Adrenal gland (tissue), 12 donors: ENCODE results near the gene ELOB. TPM values are rescaled to one million over a fixed set of nuclear protein-coding genes. Genes with fewer than 3 reads are reported as not detected.
A peak's percentile ranks its signal among the peaks of the same experiment; 100 is the strongest.

ENCODE experiments used
- DNase-seq, 7 donors: peaks; one replicate each; pipeline ENCODE4 v3.0.0-alpha.2; 2019 to 2020
- H3K27ac ChIP-seq, 5 donors: fragments of 200-600 bp; sonication (generic) in 4 of 5; 1 replicate in 3 of 5; 2 replicates in 2 of 5; pipeline versions ENCODE4 v1.5.1 to v1.8.0; 2016 to 2020; ENCODE audit warnings: mild to moderate bottlenecking in 1 of 5
- H3K27me3 ChIP-seq: fragments of 200-600 bp; 2 replicates; pipeline ENCODE4 v1.8.0; 2021
- H3K36me3 ChIP-seq, 2 donors: fragments of 200-600 bp; replicated peaks in 1 of 2; 1 replicate in 1 of 2; 2 replicates in 1 of 2; pipeline versions ENCODE4 v1.5.1 to v1.8.0; 2018 to 2022
- H3K4me1 ChIP-seq, 2 donors: fragments of 200-600 bp; replicated peaks in 1 of 2; 1 replicate in 1 of 2; 2 replicates in 1 of 2; pipeline versions ENCODE4 v1.5.1 to v1.8.0; 2018 to 2021
- H3K4me3 ChIP-seq, 4 donors: fragments of 200-600 bp; sonication (generic) in 3 of 4; one replicate each; pipeline ENCODE4 v1.5.1; 2016 to 2018
- H3K9me3 ChIP-seq, 3 donors: fragments of 200-600 bp; sonication (generic) in 1 of 3; replicated peaks in 1 of 3; 1 replicate in 2 of 3; 2 replicates in 1 of 3; pipeline versions ENCODE4 v1.5.1 to v1.8.0; 2016 to 2021
- POLR2A ChIP-seq, 2 donors: fragments of 450-650 bp; IDR thresholded peaks; one replicate each; pipeline ENCODE4 v1.6.1; 2017; ENCODE audit warnings: antibody characterized with exemption in 2 of 2, mild to moderate bottlenecking in 2 of 2, moderate library complexity in 1 of 2
- WGBS, 4 donors: extraction: QIAGEN DNeasy Blood & Tissue Kit in 2 of 4; methylation state at CpG; one replicate each; pipeline versions ENCODE4 v1.1.5 to v1.1.7; 2013 to 2017; 5-methylcytosine and 5-hydroxymethylcytosine counted together
- intact Hi-C, 2 donors: fragments of 100-400 bp; cut with DNase I; formaldehyde crosslinking; loops; one replicate each; pipeline versions ENCODE4 v1.14.1 to v1.15.0; 2022 to 2023
- polyA plus RNA-seq, 3 donors: library from polyadenylated mRNA; stranded (reverse); fragments of 200-250 nt in 2 of 3; fragments of 350-450 nt in 1 of 3; fragmentation: Illumina TruSeq in 1 of 3; extraction: RNeasy Lipid Tissue Mini Kit (QIAGEN cat#74804) in 1 of 3; gene quantifications; one replicate each; pipeline ENCODE4 v1.2.3, GENCODE V29; 2013 to 2014
- total RNA-seq, 9 donors: library from RNA; depleted of rRNA in 4 of 9; stranded (reverse); fragments of >200 nt in 4 of 9; fragments of 120-200 nt in 1 of 9; fragmentation: NEBNext Ultra II Directional in 1 of 9; extraction: Animal tissue kit (Norgen Biotek cat#: 25700) in 1 of 9; gene quantifications; one replicate each; pipeline versions ENCODE4 v1.1.0 to v1.2.4, GENCODE V29; 2013 to 2023
- TF ChIP-seq, protein P1 (sequence below), 6 experiments: fragments of 450-650 bp in 4 of 6; fragments of 200-600 bp in 2 of 6; sonication (generic) in 1 of 6; IDR thresholded peaks; 1 replicate in 5 of 6; 2 replicates in 1 of 6; pipeline versions ENCODE4 v1.5.1 to v1.8.0; 2016 to 2021; ENCODE audit warnings: antibody characterized with exemption in 6 of 6, mild to moderate bottlenecking in 2 of 6, moderate library complexity in 1 of 6
- donor health status: healthy with polysubstance abuse.
- donor health status: Bipolar disorder and iron deficiency.
- donor health status: DM: yes; HTN: yes; CAD: no.
- donor health status: DM: no; HTN: no; CAD: no.
- donor health status: DM: no; HTN: no; CAD: no.
- donor health status: DM: yes; HTN: yes; CAD: no.

Gene ELOB
- total and polyA plus RNA-seq, 12 donors, result 72.7 to 1,030 (median 361) TPM

DNA sequence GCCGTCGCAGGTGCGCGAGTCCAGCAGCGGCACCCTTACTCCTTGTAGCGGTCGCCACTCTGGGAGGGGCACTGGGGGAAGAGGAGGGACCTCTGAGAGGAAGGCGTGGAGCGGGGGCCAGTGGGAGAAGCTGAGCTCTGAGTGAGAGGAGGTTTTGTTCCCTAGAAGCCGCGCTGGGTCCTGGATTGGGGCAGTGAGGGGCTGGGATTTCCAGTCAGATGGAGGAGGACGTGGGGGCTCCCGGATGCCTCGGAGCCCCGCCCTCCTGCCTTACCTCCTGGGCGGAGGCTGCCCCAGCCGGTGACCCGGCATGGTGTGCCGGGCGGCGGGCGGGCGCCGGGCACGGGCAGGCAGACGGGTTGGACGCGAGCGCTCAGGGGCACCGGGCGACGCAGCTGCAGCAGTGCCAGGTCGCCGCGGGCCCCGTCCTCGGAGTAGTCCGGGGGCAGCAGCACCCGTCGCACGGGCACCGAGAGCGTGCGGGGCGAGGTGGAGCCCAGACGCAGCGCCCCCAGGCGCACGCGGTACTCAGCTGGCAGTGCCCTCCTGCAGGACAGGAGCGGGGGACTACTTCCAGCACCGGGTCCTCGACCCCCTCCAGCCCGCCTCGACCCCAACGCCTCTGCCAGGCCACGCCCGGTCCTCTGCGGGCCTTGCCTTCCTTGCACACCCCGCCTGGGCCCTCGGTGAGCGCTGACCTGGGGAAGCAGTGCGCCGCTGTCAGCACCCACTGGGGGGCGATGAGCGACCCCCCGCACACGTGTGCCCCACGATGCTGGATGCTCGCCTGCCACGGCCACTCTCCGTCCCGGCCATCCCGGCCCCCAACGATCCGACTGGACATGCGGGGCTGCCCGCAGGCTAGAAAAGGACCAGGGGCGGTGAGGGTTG, 8.3 kb upstream of the ELOB start:
- Histone ChIP-seq H3K9me3 (no peaks in the 10 kb centered on the region), H3K4me1 (no peaks in the 10 kb centered on the region), H3K36me3 (no peaks in the 10 kb centered on the region), H3K27ac (no peak overlapping the region), H3K4me3 (peak overlapping the region in 1 of 4 donors; percentile 33), H3K27me3 (peaks cover 22% of the 10 kb centered on the region)
- TF ChIP-seq, protein P1, sequence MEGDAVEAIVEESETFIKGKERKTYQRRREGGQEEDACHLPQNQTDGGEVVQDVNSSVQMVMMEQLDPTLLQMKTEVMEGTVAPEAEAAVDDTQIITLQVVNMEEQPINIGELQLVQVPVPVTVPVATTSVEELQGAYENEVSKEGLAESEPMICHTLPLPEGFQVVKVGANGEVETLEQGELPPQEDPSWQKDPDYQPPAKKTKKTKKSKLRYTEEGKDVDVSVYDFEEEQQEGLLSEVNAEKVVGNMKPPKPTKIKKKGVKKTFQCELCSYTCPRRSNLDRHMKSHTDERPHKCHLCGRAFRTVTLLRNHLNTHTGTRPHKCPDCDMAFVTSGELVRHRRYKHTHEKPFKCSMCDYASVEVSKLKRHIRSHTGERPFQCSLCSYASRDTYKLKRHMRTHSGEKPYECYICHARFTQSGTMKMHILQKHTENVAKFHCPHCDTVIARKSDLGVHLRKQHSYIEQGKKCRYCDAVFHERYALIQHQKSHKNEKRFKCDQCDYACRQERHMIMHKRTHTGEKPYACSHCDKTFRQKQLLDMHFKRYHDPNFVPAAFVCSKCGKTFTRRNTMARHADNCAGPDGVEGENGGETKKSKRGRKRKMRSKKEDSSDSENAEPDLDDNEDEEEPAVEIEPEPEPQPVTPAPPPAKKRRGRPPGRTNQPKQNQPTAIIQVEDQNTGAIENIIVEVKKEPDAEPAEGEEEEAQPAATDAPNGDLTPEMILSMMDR (IDR thresholded peaks at IDR 0.05), result no peak
- no peak for TF ChIP-seq POLR2A (IDR thresholded peaks at IDR 0.05)
- peak in 4 of 7 donors; percentile 8 to 40 (median 15) for DNase-seq
- 14 to 60% (median 20%) methylated on average over 2 to 79 of the region's 79 CpGs for WGBS, 4 donors
- intact Hi-C loops, result no loop called here

DNA sequence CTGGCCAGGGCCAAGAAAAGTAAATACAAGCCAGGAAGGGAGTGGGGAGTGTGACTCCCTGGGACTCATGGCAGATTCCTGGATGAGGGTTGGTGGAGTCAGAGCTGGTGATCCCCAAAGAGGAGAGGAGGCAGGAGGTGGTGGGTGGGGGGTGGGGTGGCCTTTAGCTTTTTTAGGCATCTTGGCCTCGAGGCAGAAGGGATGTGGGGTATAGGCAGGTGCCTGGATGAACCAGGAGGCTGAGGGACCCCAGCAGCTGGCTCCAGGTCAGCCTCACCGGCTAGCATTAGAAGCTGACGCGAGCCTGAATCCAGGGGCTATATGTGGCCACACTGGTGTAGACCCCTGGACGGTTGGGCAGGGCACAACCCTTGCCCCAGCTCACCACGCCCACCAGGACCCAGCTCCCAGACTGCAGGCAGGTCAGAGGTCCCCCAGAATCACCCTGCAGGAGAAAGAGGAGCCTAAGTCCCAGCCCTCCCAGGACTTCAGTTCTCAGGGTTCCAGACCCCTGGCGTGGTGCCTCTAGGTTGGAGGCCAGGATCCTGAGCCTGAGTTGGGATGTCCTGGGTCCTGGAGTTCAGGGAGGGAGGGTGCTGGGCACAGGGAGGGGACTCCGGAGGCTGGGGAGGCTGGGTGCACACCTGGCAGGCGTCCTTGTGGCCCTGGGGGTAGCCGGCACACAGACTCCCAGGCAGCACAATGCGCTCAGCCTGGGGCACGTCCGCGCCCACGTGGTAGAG, 7.4 kb upstream of the ELOB start:
- Histone ChIP-seq H3K36me3 (no peaks in the 10 kb centered on the region), H3K4me1 (no peaks in the 10 kb centered on the region), H3K9me3 (no peaks in the 10 kb centered on the region), H3K27me3 (peaks cover 22% of the 10 kb centered on the region), H3K27ac (no peak overlapping the region), H3K4me3 (peak overlapping the region in 1 of 4 donors; percentile 33)
- no peak for TF ChIP-seq POLR2A (IDR thresholded peaks at IDR 0.05)
- TF ChIP-seq, protein P1 (IDR thresholded peaks at IDR 0.05), result no peak
- DNase-seq, result peak in 2 of 7 donors; percentile 17 to 48
- intact Hi-C loops, result no loop called here
- 54 to 84% (median 60%) methylated on average over 3 to 15 of the region's 15 CpGs for WGBS, 4 donors

DNA sequence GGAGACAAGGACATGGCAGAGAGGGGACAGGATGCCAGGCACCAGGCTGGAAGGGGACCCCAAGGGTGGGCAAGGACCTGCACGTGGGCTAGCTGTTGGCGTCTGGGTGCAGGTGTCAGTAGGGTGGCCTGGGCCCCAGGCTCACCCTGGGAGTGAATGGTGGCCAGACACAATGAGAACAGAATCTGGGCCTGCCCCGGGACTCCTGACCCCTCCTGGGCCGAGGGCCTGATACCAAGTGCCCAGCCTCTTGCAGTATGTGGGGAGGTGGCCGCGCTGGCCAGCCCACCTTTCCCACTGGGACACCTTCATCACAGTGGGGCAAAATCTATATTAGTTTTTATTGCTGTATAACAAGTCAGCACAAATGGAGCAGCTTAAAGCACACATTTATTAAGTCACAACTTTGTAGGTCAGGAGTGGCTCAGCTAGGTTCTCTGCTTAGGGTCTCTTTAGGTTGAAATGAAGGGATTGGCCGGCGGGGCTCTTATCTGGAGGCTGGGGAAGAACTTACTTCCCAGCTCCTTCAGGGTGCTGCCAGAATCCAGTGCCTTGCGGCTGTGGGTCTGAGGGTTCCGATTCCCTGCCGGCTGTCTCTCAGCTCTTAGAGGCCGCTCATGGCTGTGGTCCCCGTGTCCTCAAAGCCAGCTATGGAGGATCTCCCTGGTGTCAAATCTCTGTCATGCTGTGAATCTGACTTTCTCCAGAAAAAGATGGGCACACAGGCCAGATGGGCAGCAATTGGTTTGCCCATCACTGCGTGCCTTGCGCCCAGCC, 6.7 kb upstream of the ELOB start:
- Histone ChIP-seq H3K4me1 (peaks cover 0 to 3% of the 10 kb centered on the region in 2 donors), H3K27me3 (peaks cover 22% of the 10 kb centered on the region), H3K36me3 (no peaks in the 10 kb centered on the region), H3K4me3 (no peak overlapping the region), H3K9me3 (no peaks in the 10 kb centered on the region), H3K27ac (no peak overlapping the region)
- no peak for TF ChIP-seq POLR2A (IDR thresholded peaks at IDR 0.05)
- TF ChIP-seq, protein P1 (IDR thresholded peaks at IDR 0.05), result no peak
- intact Hi-C loops, result no loop called here
- no peak for DNase-seq
- WGBS, 4 donors, result 87 to 98% (median 91%) methylated on average over 6 to 15 of the region's 15 CpGs
